GM19099 (cell line): ENCODE measurements around the gene CTIF.

Source experiments
- POLR2A ChIP-seq: IDR thresholded peaks from 3 replicates; pipeline ENCODE4 v1.6.1; 2011; ENCODE audit warnings: low read depth; ENCODE audit not compliant: insufficient read length; ENCODE audit errors: extremely low read depth

Gene CTIF

GRCh38 chr18:48562075-48562474, 23.2 kb downstream of the CTIF start:
- no peak for TF ChIP-seq POLR2A

- no peak for TF ChIP-seq POLR2A
Measured at GRCh38 chr18:48563027-48563426, 24.2 kb downstream of the CTIF start.

- no peak for TF ChIP-seq POLR2A
Measured at GRCh38 chr18:48564139-48564538, 25.3 kb downstream of the CTIF start.

- no peak for TF ChIP-seq POLR2A
Measured at GRCh38 chr18:48565105-48565504, 26.3 kb downstream of the CTIF start.

- TF ChIP-seq POLR2A, result no peak
Measured at GRCh38 chr18:48566589-48566988, 27.8 kb downstream of the CTIF start.

GRCh38 chr18:48567388-48567787, 28.6 kb downstream of the CTIF start:
- TF ChIP-seq POLR2A, result no peak

- TF ChIP-seq POLR2A, result no peak
Measured at GRCh38 chr18:48569139-48569914, 30.5 kb downstream of the CTIF start.

GRCh38 chr18:48569915-48570264, 31.1 kb downstream of the CTIF start:
- no peak for TF ChIP-seq POLR2A

- no peak for TF ChIP-seq POLR2A
Measured at GRCh38 chr18:48570313-48570712, 31.5 kb downstream of the CTIF start.

- no peak for TF ChIP-seq POLR2A
Measured at GRCh38 chr18:48571639-48572384, 33.0 kb downstream of the CTIF start.

- no peak for TF ChIP-seq POLR2A
Measured at GRCh38 chr18:48572402-48573126, 33.7 kb downstream of the CTIF start.

- TF ChIP-seq POLR2A, result no peak
Measured at GRCh38 chr18:48573632-48574283, 34.9 kb downstream of the CTIF start.

- no peak for TF ChIP-seq POLR2A
Measured at GRCh38 chr18:48574667-48575300, 36.0 kb downstream of the CTIF start.

- no peak for TF ChIP-seq POLR2A
Measured at GRCh38 chr18:48575301-48575657, 36.4 kb downstream of the CTIF start.
